ENCODE results near the gene LY9. TPM values are rescaled to one million over a fixed set of nuclear protein-coding genes. Genes with fewer than 3 reads are reported as not detected.

LY9 gene
- total RNA-seq, 4 donors from 2014 or later: 0.22 to 5.1 (median 3.8) TPM; not detected in 1

GRCh38 chr1:160850993-160851392 lies 55.0 kb downstream of the LY9 start:
- no peak for TF ChIP-seq CTCF (IDR thresholded peaks at IDR 0.05; ENCODE audit: low read depth)

GRCh38 chr1:160853014-160853413 lies 57.0 kb downstream of the LY9 start:
- no peak for TF ChIP-seq CTCF (IDR thresholded peaks at IDR 0.05; ENCODE audit: low read depth)

- no peak for TF ChIP-seq CTCF (IDR thresholded peaks at IDR 0.05; ENCODE audit: low read depth)
Observed at GRCh38 chr1:160853754-160854153, 57.8 kb downstream of the LY9 start.

GRCh38 chr1:160855181-160855981 lies 59.4 kb downstream of the LY9 start:
- no peak for TF ChIP-seq CTCF (IDR thresholded peaks at IDR 0.05; ENCODE audit: low read depth)

- TF ChIP-seq CTCF (IDR thresholded peaks at IDR 0.05; ENCODE audit: low read depth): no peak
Observed at GRCh38 chr1:160858097-160858496, 62.1 kb downstream of the LY9 start.

- TF ChIP-seq CTCF (IDR thresholded peaks at IDR 0.05; ENCODE audit: low read depth): no peak
Observed at GRCh38 chr1:160858507-160858906, 62.5 kb downstream of the LY9 start.

GRCh38 chr1:160859166-160859565 lies 63.2 kb downstream of the LY9 start:
- TF ChIP-seq CTCF (IDR thresholded peaks at IDR 0.05; ENCODE audit: low read depth): no peak

All from subcutaneous adipose tissue (tissue), 4 donors.